Suprapubic skin (tissue), 4 donors: ENCODE data around the gene PHETA2.

ENCODE experiments used
- CTCF ChIP-seq, 2 donors: fragments of 200-600 bp in 1 of 2; fragments of 450-650 bp in 1 of 2; sonication (generic) in 1 of 2; IDR thresholded peaks; one replicate each; pipeline ENCODE4 v1.5.1; 2016 to 2019; ENCODE audit warnings: antibody characterized with exemption in 2 of 2, mild to moderate bottlenecking in 1 of 2, moderate library complexity in 1 of 2
- EP300 ChIP-seq: sonication (generic); formaldehyde crosslinking; IDR thresholded peaks from one replicate; pipeline ENCODE4 v1.6.1; 2017; ENCODE audit warnings: antibody characterized with exemption
- POLR2A ChIP-seq, 2 donors: fragments of 450-650 bp; IDR thresholded peaks; one replicate each; pipeline ENCODE4 v1.6.1; 2017; ENCODE audit warnings: antibody characterized with exemption in 2 of 2, mild to moderate bottlenecking in 2 of 2, moderate library complexity in 2 of 2
- POLR2AphosphoS5 ChIP-seq, 3 donors: sonication (generic); formaldehyde crosslinking; IDR thresholded peaks; one replicate each; pipeline ENCODE4 v1.6.1; 2017; ENCODE audit warnings: antibody characterized with exemption in 3 of 3

- no peak for TF ChIP-seq CTCF (IDR thresholded peaks at IDR 0.05)
- no peak for TF ChIP-seq POLR2AphosphoS5 (IDR thresholded peaks at IDR 0.05)
- TF ChIP-seq POLR2A (IDR thresholded peaks at IDR 0.05): no peak
- TF ChIP-seq EP300: no peak
Measured at GRCh38 chr22:42066126-42066761, 7.8 kb upstream of the PHETA2 start.
